Measurements from ENCODE around the gene GLRX5. TPM values are rescaled to one million over a fixed set of nuclear protein-coding genes. Genes with fewer than 3 reads are reported as not detected.

The GLRX5 gene
- total RNA-seq, 1 experiment from 2014 or later, result 62.2 TPM

GRCh38 chr14:95486875-95487668, 47.8 kb upstream of the GLRX5 start:
- Mint-ChIP-seq H3K27ac (no peak overlapping the region), H3K4me3 (no peak overlapping the region), H3K4me1 (peaks cover 18 to 25% of the 10 kb centered on the region in 2 experiments), H3K36me3 (ENCODE audit: insufficient read depth in 1 of 3, low read depth in 3 of 3) (no peaks in the 10 kb centered on the region), H3K27me3 (ENCODE audit: low read depth) (no peaks in the 10 kb centered on the region), H3K9me3 (peaks cover 0 to 1% of the 10 kb centered on the region in 2 experiments; a peak in 1 of 5 replicates)
- Histone ChIP-seq H3K4me1 (ENCODE audit: insufficient read depth, low read length) (no peaks in the 10 kb centered on the region), H2AFZ (ENCODE audit: low read length) (no peak overlapping the region), H3K27me3 (ENCODE audit: insufficient read depth, low read length) (no peaks in the 10 kb centered on the region), H4K91ac (ENCODE audit: insufficient read length, low read depth, low read length) (no peak overlapping the region), H2BK120ac (ENCODE audit: low read depth, low read length, poor library complexity, severe bottlenecking) (no peak overlapping the region), H2BK5ac (ENCODE audit: insufficient read length, low read length) (no peak overlapping the region), H3K14ac (ENCODE audit: insufficient read depth, low read length) (no peak overlapping the region), H3K27ac (ENCODE audit: insufficient read length, low read depth, low read length) (no peak overlapping the region), H3K9me3 (ENCODE audit: control insufficient read depth, low read depth, low read length) (no peaks in the 10 kb centered on the region), H4K20me1 (ENCODE audit: control insufficient read depth, insufficient read depth, insufficient read length) (no peaks in the 10 kb centered on the region), H3K18ac (ENCODE audit: insufficient read length, low read depth, low read length) (no peak overlapping the region), H3K23me2 (ENCODE audit: insufficient read length, low read depth, low read length, poor library complexity, severe bottlenecking) (no peaks in the 10 kb centered on the region), H3K4ac (ENCODE audit: low read depth, low read length) (no peak overlapping the region), H2BK20ac (ENCODE audit: low read depth, low read length, poor library complexity, severe bottlenecking) (no peak overlapping the region), H3T11ph (ENCODE audit: low read length) (no peak overlapping the region), H3K56ac (ENCODE audit: insufficient read length, low read depth, low read length) (no peak overlapping the region), H2BK15ac (ENCODE audit: low read depth, low read length) (no peak overlapping the region), H4K8ac (replicated peaks; ENCODE audit: insufficient read length, low read depth, low read length) (no peak overlapping the region), H3K79me1 (ENCODE audit: insufficient read depth, low read depth, low read length, poor library complexity, severe bottlenecking) (no peaks in the 10 kb centered on the region), H2AK5ac (ENCODE audit: insufficient read length, low read length) (no peak overlapping the region), H3K4me2 (ENCODE audit: insufficient read depth, insufficient read length, low read length) (no peak overlapping the region), H3K79me2 (ENCODE audit: insufficient read depth, low read length) (no peaks in the 10 kb centered on the region), H4K5ac (ENCODE audit: insufficient read length, low read depth, low read length) (no peak overlapping the region), H3K23ac (ENCODE audit: insufficient read length, low read depth, low read length) (no peak overlapping the region), H2BK12ac (ENCODE audit: insufficient read length, low read depth, low read length) (no peak overlapping the region), H3K9ac (ENCODE audit: extremely low read depth, insufficient read length, low read length) (no peak overlapping the region)
- WGBS (ENCODE audit: extremely low coverage, insufficient read length, low lambda C conversion rate), result no CpG with 5 or more reads among the region's 15 CpGs
- TF ChIP-seq, protein P1, sequence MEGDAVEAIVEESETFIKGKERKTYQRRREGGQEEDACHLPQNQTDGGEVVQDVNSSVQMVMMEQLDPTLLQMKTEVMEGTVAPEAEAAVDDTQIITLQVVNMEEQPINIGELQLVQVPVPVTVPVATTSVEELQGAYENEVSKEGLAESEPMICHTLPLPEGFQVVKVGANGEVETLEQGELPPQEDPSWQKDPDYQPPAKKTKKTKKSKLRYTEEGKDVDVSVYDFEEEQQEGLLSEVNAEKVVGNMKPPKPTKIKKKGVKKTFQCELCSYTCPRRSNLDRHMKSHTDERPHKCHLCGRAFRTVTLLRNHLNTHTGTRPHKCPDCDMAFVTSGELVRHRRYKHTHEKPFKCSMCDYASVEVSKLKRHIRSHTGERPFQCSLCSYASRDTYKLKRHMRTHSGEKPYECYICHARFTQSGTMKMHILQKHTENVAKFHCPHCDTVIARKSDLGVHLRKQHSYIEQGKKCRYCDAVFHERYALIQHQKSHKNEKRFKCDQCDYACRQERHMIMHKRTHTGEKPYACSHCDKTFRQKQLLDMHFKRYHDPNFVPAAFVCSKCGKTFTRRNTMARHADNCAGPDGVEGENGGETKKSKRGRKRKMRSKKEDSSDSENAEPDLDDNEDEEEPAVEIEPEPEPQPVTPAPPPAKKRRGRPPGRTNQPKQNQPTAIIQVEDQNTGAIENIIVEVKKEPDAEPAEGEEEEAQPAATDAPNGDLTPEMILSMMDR (conservative IDR thresholded peaks at IDR 0.05), result no peak
- no peak for DNase-seq
